IPS-18a (cell line): ENCODE data around the gene NUDT11.
"Not testable (repeated sequence)": the region's sequence is repeated elsewhere in the genome, so short reads cannot be mapped to it uniquely, and the experiment has no call there.

Experiments used
- H3K27ac ChIP-seq: one replicate; pipeline ENCODE4 v1.5.1; 2013; ENCODE audit warnings: low read length
- H3K27me3 ChIP-seq: one replicate; pipeline ENCODE4 v1.6.1; 2013; ENCODE audit warnings: mild to moderate bottlenecking, low read length; ENCODE audit not compliant: control insufficient read depth, insufficient read depth
- H3K36me3 ChIP-seq: one replicate; pipeline ENCODE4 v1.6.1; 2013; ENCODE audit warnings: low read depth, low read length; ENCODE audit not compliant: control insufficient read depth
- H3K4me1 ChIP-seq: one replicate; pipeline ENCODE4 v1.6.1; 2013; ENCODE audit warnings: low read depth, low read length; ENCODE audit not compliant: control insufficient read depth
- H3K4me3 ChIP-seq: one replicate; pipeline ENCODE4 v1.5.1; 2013; ENCODE audit warnings: low read length
- H3K9ac ChIP-seq: one replicate; pipeline ENCODE4 v1.6.1; 2013; ENCODE audit warnings: mild to moderate bottlenecking, low read length, moderate library complexity
- H3K9me3 ChIP-seq: one replicate; pipeline ENCODE4 v1.6.1; 2013; ENCODE audit warnings: low read depth, low read length; ENCODE audit not compliant: control insufficient read depth

Gene NUDT11

GRCh38 chrX:51496501-51497291 is at the start of gene NUDT11:
TSS of gene NUDT11 (minus strand) at chrX:51496592. CDS start at chrX:51496444, 148 bp downstream.
- H3K36me3 ChIP-seq = no peaks in the 10 kb centered on the region
- no peaks in the 10 kb centered on the region for H3K4me1 ChIP-seq
- peak within 1 kb of the TSS; percentile 58 for H3K9ac ChIP-seq
- peak within 1 kb of the TSS; percentile 65 for H3K4me3 ChIP-seq
- H3K27ac ChIP-seq = no peak within 1 kb of the TSS
- H3K27me3 ChIP-seq = no peaks in the 10 kb centered on the region
- no peaks in the 10 kb centered on the region for H3K9me3 ChIP-seq

- Histone ChIP-seq H3K4me1 (no peaks in the 10 kb centered on the region), H3K36me3 (no peaks in the 10 kb centered on the region), H3K27ac (no peak overlapping the region), H3K9me3 (peaks cover 13% of the 10 kb centered on the region), H3K9ac (no peak overlapping the region), H3K4me3 (no peak overlapping the region), H3K27me3 (no peaks in the 10 kb centered on the region)
These were observed 24.0 kb upstream of the NUDT11 start for GRCh38 chrX:51520393-51520792.

DNA sequence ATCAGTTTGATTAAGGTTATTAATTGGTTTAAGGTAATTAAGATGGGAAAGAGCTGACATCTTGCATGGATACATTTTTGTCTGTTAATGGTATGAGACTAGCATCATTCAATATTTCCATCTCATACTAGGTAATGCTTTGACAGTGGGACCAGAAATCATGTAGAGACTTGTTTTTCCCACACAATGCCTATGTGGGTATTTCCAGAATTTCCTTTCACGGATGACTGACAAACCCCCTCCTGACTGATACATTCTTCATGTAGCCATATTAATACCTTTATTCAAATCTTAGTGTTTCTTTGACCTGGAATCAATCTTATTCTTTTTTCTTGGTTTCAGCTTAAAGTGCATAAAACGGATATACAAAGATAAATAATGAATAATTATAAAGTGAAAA is 22.7 kb upstream of the NUDT11 start:
- not testable (repeated sequence) for H3K4me3 ChIP-seq, H3K27me3 ChIP-seq, H3K4me1 ChIP-seq, H3K36me3 ChIP-seq, H3K27ac ChIP-seq, H3K9ac ChIP-seq
- H3K9me3 ChIP-seq = peaks cover 13% of the 10 kb centered on the region

GRCh38 chrX:51507551-51507950 is 11.2 kb upstream of the NUDT11 start:
- H3K27me3 ChIP-seq = no peaks in the 10 kb centered on the region
- no peak overlapping the region for H3K9ac ChIP-seq
- no peaks in the 10 kb centered on the region for H3K4me1 ChIP-seq
- H3K36me3 ChIP-seq = no peaks in the 10 kb centered on the region
- no peak overlapping the region for H3K27ac ChIP-seq
- no peak overlapping the region for H3K4me3 ChIP-seq
- peaks cover 17% of the 10 kb centered on the region for H3K9me3 ChIP-seq

DNA sequence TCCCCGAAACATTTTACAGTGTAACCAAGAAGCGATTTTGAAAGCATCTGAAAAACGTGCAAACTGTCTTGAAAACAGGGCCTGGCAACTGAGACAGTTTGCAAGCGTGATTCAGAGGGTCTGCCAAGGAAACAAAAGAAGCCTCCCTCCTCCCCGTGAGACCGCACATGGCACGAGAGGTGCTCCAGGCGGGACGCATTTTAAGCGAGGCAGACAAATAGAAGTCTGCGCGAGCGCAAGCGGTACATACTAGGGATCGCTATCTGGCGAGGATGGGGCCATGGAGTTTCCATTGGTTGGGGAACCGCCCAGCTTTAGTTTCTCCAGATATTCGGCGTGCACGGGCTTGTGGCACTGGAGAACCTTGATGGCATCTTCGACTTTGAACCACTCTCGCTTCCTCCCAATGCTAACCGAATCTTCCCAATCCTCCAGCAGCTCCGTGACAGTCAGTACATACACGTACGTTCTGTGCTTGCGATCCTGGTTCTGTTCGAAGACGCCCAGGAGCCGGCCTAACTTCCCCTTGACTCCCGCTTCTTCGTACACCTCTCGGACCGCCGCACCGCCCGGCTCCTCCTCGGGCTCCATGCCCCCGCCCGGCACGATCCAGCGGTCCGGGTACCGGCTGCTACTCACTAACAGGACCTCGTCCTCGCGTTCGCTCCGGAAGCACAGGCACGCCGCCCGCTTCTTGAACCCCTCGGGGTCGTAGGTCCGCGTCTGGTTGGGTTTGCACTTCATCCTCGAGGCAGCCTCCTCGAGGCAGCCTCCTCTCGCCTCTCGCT is 497 bp downstream of the NUDT11 start:
- not testable (repeated sequence) for H3K36me3 ChIP-seq, H3K27ac ChIP-seq, H3K27me3 ChIP-seq, H3K9me3 ChIP-seq, H3K4me1 ChIP-seq
- H3K4me3 ChIP-seq = peak overlapping the region; percentile 65
- H3K9ac ChIP-seq = peak overlapping the region; percentile 58

DNA sequence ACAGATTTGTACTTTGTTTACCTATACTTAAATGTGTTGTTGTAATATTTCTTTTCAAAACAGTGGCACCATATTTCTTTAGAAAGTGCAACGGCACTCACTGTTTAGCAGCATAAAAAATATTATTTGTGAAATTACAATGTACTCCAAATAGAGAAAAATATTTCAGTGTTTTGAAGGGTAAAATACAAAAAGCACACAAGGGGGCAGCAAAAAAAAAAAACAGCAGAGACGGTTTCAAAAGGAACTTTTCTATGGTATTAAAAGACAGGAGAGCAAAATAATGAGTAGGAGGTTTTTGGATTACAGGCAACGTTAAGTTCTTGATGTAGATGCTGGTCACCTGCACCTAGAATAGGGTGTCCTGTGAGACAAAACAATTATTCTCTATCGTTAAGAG is 2.0 kb downstream of the NUDT11 start:
- H3K9ac ChIP-seq = no peak overlapping the region
- peaks cover 4% of the 10 kb centered on the region for H3K9me3 ChIP-seq
- no peaks in the 10 kb centered on the region for H3K4me1 ChIP-seq
- no peaks in the 10 kb centered on the region for H3K36me3 ChIP-seq
- H3K27me3 ChIP-seq = no peaks in the 10 kb centered on the region
- peak overlapping the region; percentile 65 for H3K4me3 ChIP-seq
- no peak overlapping the region for H3K27ac ChIP-seq

DNA sequence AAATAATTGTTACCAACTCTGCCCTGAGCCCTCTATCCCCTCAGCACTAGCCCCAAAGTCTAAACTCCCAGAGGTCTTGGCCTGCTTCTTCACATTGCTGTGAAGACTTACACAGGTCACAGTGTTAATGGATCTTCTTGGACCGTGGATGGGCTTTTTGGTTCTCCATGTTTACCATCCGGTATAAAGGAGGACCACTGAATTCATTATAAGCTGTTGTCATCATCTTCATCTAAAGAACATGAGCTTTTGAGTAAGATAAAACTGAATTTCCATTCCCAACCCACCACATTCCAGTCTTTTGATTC is 8.5 kb downstream of the NUDT11 start:
- peaks cover 25% of the 10 kb centered on the region for H3K9me3 ChIP-seq
- no peak overlapping the region for H3K4me3 ChIP-seq
- peaks cover 12% of the 10 kb centered on the region for H3K4me1 ChIP-seq
- H3K27ac ChIP-seq = no peak overlapping the region
- H3K27me3 ChIP-seq = no peaks in the 10 kb centered on the region
- no peaks in the 10 kb centered on the region for H3K36me3 ChIP-seq
- no peak overlapping the region for H3K9ac ChIP-seq

DNA sequence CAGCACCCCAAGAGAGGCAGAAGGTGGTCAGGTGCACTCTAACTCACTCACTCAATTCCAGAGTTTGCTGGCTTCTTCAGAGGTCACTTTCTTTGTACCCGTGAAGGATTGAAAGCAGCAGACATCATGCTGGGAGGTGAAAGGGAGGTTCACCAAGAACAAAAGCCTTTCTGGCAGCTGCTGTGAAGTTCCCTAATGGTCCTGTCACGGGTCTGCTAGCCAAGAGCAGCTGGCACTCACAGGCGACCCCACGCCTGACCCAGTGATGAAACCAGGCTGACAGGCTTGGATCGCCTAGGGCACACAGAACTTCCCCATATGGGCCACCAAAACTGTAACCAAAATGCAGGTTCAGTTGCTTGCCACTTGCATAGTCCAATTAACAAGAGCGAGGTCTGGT is 11.8 kb downstream of the NUDT11 start:
- peaks cover 12% of the 10 kb centered on the region for H3K4me1 ChIP-seq
- H3K9me3 ChIP-seq = peaks cover 21% of the 10 kb centered on the region
- H3K27me3 ChIP-seq = no peaks in the 10 kb centered on the region
- H3K9ac ChIP-seq = no peak overlapping the region
- H3K36me3 ChIP-seq = no peaks in the 10 kb centered on the region
- H3K4me3 ChIP-seq = no peak overlapping the region
- H3K27ac ChIP-seq = no peak overlapping the region

GRCh38 chrX:51482411-51482810 is 14.0 kb downstream of the NUDT11 start:
- H3K9me3 ChIP-seq = peaks cover 19% of the 10 kb centered on the region
- H3K27ac ChIP-seq, H3K36me3 ChIP-seq, H3K9ac ChIP-seq, H3K4me1 ChIP-seq, H3K27me3 ChIP-seq, H3K4me3 ChIP-seq: not testable (repeated sequence)

- peaks cover 17% of the 10 kb centered on the region for H3K9me3 ChIP-seq
These were observed 19.5 kb downstream of the NUDT11 start for GRCh38 chrX:51476930-51477329.

DNA sequence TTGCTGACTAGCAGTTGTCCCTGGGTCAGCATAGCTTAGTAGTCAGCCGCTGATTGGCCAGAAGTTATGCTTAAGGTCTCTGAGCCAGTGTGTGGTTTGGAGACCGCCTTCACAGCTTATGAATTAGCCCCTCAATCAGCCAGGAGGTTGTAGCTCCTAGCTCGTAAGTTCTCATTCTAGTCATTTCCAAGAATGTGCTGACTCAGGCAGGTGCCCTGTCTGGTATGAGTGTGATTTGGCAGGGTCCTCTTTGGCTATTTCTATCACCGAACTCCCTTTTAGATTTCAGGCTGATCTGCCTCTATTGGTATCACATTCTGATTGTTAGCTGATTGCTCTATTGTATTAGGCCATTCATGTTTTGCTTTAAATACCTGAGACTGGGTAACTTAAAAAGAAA is 33.1 kb downstream of the NUDT11 start:
- Histone ChIP-seq H3K4me3 (no peak overlapping the region), H3K9me3 (peaks cover 6% of the 10 kb centered on the region), H3K9ac (no peak overlapping the region), H3K36me3 (no peaks in the 10 kb centered on the region), H3K27me3 (no peaks in the 10 kb centered on the region), H3K4me1 (no peaks in the 10 kb centered on the region), H3K27ac (no peak overlapping the region)

More at GRCh38 chrX:51476930-51477329, 19.5 kb downstream of the NUDT11 start:
- no peaks in the 10 kb centered on the region for H3K36me3 ChIP-seq
- no peak overlapping the region for H3K4me3 ChIP-seq
- H3K9ac ChIP-seq = no peak overlapping the region
- H3K27me3 ChIP-seq = no peaks in the 10 kb centered on the region
- H3K27ac ChIP-seq = no peak overlapping the region
- no peaks in the 10 kb centered on the region for H3K4me1 ChIP-seq
